ENCODE data around the gene HMGN5.

HMGN5 gene

GRCh38 chrX:81114757-81115156, 87.0 kb downstream of the HMGN5 start:
- no peak for DNase-seq

GRCh38 chrX:81110286-81110685, 91.4 kb downstream of the HMGN5 start:
- DNase-seq: no peak

GRCh38 chrX:81082649-81083048, 119.1 kb downstream of the HMGN5 start:
- DNase-seq: no peak
